Dedifferentiated amniotic fluid mesenchymal stem cell (primary cell): ENCODE data around the gene SASH1.

ENCODE experiments used
- DNase-seq: peaks from one replicate; pipeline ENCODE4 v3.0.0-alpha.2; 2016; ENCODE audit errors: extremely low spot score

The SASH1 gene

DNA sequence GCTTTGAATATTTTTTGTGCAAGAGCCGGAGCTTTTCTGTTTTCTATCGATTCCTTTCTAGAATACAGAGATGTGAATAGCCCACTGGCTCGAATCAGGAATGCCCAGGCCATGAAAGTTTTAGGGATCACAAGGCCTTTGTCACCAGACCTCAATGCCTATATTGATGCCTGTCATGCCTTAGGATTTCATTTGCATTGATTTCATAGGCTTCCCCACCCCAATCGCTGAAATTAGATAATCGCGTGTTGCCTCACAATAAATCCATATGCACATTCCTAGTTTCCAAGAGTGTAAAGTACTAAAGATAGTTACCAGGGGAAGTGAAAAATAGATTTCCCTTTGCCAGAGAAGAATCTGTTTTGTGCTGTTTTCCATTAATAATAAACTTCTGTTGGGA, 150.8 kb downstream of the SASH1 start:
- no peak for DNase-seq

DNA sequence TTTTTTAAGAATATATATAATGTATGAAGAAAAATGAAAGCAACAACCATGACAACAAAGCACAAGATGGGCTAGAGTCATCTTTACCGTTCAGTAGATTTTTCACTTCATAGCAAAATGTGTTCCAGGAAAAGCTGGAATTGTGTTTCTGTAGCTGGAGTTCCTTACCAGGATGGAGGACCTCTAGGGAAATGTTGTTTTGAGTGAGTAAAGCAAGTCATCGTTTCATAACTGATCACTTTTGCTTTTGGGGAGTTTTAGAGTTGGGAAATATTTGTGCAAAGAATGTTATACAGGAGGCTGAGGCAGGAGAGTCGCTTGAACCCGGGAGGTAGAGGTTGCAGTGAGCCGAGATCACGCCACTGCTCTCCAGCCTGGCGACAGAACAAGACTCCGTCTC, 151.6 kb downstream of the SASH1 start:
- DNase-seq: no peak

DNA sequence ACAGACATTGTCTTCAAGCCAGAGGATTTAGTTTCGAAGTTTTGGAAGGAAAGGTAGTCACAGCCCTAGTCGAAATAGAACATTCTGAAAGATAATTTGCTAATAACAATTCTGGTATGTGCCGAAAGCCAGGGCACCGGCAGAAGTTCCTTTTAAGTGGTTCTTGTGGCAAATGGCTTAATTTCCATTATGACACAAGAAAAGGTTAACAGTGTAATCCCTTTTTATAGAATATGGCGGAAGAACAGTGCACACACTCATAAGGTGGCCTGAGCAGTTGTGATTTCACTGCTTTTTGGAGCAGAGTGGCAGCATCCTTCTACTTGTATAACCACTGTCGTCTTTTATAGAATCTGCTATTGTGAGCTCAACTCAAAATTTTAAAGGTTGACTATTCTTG, 152.4 kb downstream of the SASH1 start:
- no peak for DNase-seq

DNA sequence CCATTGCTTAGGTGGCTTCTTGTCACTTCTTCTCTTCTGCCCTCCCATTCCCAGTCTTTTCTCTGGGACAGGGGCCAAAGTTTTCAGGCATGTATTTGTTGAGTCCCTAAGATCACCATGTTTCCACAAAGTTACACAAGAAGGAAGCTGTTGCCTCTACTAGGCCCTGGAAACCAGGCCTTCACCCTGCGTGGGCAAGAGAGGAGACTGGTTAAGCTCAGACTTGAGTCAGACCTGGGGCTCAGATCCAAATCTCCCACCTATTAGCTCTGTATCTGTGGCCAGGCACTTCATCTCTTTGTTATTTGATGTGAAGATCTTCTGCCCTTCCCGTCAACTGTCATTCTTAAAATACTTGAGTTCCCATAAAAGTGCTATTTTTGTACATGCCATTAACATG, 154.6 kb downstream of the SASH1 start:
- no peak for DNase-seq

DNA sequence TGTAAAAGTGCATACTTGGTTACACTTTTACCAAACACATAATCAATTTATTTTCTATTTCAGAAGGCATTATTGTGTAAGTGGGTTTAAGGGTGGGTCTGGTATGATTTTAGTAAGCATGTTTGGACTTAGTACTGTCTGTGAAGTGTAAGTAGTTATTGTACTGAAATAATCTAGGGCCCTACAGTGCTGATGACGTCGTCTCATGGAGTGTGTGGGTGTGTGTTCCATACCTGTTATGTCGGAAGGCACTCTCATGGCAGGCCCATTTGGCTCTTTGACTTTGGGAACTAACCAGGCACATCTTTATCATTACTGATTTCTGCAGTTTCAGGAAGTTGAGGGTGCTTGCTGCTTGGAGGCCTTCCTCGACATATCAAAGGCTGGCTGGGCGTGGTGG, 155.1 kb downstream of the SASH1 start:
- DNase-seq: no peak

DNA sequence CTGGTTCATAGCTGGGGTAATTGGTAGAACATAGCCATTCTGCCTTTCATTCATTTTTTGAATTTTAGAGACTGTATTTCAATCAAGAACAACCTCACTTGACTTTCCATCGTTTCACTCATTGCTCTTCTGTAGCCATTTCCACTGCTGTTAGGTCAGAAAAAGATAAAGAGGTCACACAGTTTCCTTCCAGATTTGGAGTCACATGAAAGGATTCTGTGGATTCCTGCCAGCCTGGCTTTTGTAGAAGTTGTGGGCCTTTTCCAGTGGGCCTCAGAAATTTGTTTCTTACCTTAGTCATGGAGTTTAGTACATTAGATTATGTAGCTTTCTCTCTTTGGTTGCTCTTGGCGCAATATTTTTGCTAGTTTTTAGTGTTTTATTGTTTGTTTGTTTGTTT, 157.8 kb downstream of the SASH1 start:
- no peak for DNase-seq

DNA sequence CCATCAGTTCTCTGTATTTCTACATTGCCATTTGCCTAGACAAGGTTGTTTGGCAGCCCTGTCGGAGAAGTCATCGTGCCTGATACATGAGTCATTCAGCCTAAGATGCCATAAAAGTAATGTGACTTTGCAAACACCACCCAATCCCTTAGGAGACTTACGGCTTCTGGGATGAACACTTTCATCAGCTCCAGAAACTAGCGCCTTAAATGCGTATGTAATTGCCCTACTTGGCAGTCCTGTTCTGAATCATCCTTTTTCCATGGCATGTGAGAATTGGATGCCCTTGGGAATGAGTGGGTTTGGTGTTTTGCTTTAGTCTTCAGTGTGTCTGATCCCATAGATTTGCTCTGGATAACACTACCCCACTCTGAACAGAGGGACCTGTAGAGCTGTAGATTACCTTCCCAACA, 158.5 kb downstream of the SASH1 start:
- DNase-seq: no peak

DNA sequence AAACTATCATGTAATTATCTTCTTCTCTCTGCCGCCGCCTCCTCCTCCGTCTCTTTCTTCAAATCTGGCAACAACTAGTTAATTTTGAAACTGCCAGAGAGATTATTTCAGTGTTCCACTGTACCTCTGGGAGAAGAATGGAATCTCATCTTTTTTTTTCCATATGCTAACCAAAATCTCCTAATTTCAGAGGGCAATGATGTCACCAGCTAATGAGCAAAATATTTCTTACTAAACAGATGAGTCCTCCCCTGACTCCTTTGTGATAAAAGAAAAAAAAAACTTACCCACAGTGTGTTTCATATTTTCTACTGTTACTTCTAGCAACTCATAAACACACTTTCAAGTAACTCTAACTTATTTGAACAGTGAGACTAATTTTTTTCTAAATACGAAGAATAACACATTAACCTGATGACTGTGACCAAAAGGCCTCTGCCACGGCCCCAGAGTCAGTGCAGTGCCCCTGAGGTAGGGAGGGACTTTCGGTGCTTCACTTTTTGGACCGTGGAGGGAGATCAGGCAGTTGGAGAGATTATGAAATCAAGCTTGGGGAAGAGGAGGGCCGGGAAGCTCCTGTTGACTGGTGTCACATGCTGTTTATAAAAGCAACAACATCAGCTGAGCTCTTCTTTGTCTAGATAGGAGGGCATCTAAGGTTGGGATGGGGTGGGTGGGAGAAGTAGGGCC, 159.6 kb downstream of the SASH1 start:
- no peak for DNase-seq

DNA sequence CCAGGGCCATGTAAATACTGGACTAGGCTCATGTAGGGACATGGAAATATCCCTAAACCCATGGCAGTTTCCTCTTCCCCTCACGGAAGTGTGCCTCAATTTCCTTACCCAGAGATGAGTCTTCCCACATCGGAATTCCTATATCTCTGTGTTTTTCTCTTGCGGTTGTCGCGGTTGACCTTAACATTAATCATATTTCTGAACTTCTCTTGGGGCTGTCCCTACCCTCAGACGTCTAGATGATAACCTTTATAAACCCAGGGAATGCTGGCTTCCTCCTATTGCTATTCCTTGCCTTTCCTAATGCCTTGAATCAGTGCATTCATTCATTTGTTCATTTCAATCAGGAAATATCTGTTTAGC, 160.1 kb downstream of the SASH1 start:
- DNase-seq: no peak

DNA sequence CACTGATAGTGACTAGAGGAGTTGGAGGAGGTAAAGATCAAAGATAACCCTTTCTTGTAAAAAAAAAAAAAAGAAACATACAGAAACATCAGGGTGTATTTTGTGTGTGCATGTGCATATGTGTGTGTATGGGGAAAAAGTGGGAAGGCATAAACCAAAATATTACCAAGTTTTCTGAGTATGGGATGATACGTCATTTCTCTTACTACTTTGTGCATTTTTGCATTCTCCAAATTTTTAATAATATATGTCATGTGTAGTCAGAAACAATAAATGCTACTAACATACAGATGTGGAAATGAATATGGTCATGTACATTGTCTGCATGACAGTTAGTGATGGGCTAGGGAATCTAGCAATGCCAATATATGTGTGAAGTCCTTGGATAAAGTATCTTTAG, 161.1 kb downstream of the SASH1 start:
- no peak for DNase-seq

DNA sequence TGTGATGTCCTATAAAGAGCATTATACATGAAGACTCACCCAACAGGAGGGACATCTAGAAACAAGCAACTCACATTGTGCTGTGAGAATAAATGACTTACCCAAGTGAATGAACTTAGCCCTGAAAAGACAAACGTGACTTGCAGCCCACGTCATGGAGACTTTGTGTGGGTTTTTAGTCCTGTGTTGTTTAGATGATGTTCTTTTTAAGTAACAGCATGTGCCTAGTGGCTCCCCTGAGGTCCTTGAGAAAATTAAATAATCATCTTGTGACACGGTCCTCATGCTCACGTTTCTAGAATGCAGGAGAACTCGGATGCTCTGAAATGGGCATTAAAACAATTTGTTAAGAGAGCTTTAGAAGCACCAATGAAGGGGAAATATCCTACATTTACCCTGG, 165.1 kb downstream of the SASH1 start:
- no peak for DNase-seq

DNA sequence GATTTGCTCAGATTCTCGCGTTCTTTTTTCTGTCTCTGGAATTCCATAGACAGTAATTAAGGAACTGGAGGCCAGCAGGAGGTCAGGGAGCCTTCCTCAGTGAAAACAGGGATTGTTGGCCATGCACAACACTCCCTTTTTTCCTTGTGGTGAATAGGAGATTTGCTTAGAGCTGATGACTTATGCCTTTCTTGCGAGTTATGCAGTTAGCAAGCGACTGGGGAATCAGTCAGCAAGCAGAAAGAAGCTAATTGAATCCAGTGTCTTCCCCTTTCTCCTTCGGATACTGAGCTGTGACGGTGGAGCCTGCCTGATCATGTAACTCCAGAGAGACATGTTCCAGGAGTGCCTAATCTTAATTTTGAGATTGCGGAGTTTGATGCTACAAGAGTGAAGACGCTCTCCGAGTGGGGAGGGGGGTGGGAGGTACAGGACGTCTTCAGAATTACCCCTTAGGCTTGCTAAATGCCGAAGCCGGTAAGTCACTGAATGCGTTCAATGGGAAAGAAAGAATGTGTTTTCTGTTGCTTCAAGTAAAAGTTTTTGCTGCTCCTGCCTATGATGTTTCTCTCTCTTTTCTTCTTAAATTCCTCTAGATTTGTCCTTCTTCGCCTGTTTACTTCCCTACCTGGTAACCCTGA, 165.9 kb downstream of the SASH1 start:
- DNase-seq: peak; percentile 63

DNA sequence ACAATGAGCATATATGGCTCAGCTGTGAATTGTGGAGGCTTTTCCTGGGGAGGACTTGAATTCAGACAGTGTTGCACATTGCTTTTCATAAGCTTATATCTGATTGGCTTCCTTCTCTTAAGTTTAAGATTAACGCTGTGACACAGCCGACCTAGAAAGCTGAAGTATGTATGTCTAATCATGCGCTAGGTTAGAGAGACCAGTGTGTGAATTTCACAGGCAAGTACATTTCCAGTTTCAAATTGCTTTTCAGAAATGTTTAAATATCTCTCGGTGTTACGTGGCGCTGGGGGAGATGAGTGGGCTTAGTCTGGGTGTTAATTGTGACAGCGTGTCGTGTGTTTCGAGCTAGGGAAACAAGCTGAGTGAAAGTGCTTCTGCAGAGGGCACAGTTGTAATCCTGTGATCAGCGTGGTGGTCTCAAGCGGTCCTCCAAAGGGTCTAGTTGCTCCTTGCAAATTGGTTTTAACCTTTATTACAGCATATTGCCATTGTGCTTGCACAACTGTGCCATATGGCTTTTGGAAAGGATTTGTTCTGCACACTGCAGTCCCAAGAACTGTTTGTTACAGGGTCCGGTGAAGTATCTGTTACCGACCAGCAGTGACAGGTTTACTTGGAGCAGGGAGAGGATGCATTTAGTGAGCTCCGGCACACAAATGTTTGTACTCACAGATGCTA, 166.6 kb downstream of the SASH1 start:
- DNase-seq: peak; percentile 40

DNA sequence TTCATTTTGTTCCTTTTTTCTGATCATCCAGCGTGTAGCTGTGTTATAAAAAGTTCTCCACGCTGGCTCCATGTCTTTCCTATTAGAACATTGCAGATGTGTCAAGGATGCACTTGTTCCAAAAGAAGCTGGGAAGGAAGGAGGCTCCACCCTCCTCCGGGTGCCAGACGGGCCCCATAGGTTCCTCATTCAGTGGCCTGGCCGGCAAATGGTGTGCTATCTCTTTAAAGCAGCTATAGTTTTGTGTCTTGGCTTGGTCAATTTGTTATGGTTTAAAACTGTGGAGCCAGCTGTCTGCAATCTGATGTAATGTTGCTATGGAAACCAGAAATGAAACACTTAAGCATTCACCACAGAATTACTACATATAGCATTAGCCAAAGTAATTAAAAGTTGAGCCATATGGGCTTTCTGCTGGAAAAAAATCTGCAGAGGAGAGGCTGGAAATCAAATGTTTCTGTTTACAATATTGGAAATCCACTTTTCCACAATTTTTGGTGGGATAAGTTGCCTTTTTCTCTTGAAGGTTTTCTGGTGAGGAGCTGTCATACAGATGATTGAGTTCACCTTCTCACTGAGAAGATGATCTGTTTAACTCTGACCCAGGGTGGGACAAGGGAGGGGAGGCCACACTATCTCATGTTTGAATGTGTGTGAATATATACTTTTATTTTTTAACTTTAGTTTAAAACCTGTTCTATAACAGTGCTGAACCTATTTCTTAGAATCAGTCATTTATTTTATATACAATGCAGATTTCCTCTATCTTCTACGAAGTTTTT, 167.4 kb downstream of the SASH1 start:
- peak; percentile 98 for DNase-seq

DNA sequence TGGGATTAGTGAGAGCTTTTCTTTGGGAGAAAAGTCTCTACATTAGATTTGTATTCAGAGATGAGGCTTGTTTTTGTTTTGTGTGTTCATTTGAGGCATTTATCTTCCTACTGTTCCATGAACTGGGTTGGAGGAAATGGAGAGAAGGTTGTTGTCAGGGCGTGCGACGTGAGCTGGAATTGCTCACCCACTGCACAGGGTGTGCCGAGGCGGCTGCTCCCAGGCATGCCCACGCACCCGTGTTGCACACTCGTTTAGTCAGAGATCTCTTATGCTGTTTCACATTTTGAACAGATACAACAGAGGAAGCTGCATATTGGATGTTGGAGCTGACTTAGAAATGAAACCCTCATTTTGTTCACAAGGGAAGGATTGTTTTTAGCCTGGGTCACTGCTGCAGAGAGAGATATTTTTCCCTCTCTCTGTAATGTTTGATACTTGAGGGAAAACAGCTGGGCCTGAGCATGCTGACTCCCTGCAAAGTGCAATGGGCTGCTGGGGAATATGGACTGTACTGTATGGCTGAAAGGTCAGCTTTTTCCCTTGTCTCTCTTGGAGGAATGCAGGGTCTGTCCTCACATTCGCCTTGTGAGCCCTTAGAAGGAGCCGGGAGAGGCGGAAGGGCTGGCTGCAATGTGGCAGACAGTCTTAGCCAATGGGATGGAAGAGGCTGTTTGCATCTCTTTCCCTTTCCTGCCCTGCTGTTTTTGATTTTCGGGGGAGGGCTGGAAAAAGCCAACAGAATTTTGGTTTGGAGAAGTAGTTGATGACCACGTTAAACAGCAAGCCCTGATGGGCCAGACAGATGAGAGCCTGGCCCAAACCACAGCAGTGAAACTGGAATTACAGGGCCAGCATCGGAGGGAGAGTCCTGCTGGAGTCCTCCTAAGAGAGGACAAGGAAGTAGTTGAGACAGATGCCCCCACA, 170.8 kb downstream of the SASH1 start:
- DNase-seq: no peak

DNA sequence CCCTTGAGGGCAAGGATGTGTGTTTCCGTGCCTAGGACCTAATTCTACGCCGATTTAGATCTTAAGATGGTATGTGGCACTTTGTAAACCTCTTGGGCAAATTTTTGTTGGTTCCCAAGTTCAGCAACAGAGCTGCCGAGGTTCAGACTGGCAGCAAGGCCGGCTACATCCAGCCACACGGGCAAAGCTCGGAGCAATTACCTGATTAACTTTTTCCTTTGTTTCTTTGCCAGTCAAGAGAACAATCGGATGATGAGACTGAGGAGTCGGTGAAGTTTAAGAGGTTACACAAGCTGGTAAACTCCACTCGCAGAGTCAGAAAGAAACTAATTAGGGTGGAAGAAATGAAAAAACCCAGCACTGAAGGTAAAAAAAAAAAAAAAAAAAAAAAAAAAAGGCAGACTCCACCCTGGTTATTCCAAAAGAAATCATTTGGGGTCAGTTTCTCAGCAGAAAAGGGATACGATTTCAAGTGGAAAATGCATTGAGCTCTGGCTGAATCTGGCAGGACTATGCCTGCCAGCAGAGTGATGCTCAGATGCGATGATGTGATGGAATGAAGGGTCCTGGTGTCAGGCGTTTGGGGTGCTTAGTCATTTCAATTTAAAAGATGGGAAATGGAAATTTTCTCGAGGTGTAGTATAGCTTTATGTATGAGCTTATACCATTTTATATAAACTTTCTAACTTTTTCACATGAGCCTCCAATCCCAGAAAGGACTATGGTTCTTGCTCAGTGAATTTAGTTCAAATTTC, 171.6 kb downstream of the SASH1 start:
- DNase-seq: no peak

DNA sequence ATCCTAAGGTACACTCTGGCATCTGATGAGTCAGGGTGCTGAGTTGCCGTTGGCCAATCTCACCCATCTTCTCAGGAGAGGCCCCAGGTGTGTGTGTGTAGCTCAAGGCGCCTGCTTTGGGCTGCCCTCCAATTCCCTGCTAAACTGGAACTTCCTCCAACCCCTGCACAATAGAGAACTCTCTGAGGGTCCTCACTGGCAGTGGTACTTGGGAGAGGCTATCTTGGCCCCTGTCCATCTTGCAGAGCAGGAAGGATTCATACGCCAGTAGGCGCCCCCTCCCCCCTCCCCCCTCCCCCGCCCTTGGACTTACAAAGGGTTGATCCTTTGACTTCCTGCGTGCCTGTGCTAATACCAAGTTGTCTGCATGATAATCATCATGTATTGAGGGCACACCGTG, 173.6 kb downstream of the SASH1 start:
- DNase-seq: no peak

DNA sequence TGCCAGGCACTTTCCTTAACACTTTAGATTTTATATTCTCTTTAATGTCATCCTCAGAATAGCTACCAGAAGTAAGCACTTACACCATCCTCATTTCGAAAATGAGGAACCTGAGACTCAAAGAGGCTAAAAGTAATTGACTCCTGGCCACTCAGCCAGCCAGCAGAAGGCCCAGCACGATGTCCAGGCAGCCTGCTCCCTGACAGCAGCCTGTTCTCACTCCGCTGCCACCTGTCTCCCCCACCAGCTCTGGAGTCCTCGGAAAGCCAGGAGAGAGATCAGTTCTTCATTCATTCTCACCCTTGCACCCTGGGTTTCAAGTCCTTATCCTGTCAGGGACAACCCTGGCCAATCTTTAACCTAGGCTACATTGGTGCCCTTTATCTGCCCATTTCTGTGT, 174.0 kb downstream of the SASH1 start:
- no peak for DNase-seq

DNA sequence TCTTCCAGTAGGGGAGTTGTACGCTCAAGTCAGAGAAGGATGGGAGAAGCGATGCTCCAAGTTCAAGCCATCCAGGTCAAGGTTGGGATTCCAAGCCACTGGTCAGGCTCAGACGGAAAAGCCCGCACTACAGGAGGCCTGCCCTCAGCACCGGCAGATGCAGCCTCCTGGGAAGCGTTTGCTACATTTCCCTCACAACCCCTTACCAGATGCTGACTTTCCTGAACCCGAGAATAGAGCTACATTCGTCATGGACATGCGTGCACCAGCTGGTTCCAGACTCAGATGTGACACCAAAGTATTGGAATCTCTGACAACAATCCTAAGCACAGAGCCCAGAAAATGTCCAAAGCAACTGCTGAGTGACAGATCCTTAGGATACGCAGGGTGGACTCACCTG, 174.8 kb downstream of the SASH1 start:
- no peak for DNase-seq

DNA sequence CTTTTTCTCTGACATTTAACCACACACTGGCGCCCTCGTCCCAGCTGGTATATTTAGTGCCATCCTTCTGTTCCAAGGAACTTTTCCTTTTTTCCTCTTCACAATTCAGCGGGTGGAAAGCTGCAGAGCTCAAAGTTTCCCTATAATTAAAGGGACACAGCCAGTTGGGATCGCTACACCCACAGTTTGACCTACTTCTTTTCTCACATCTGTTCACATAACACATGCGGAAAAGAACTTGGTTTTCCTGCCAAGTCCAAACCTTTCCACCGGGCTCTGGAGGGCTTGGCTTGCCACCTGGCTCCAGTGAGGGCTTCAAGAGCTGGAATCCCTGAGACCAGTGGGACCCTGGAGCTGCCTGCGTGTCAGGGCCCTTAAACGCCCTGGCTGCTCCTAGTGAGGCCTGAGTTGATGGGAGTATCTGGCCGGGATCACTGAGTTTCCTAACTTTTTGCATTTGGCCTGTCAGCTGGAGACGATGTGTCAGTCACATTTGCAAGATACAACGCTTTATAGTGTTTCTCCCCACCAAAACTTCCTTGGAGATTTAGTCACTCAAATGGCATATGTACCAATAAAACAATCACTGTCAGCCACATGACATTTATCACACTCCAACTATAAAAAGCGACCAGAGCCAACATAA, 176.0 kb downstream of the SASH1 start:
- no peak for DNase-seq
